OCI-LY1 (cell line): ENCODE data around the gene KCNK2.

ENCODE experiments used
- CTCF ChIP-seq: fragments of 200-600 bp; sonication (generic), shearing (Covaris generic); IDR thresholded peaks from 2 replicates; pipeline ENCODE4 v1.5.1; 2017; ENCODE audit warnings: mild to moderate bottlenecking, antibody characterized with exemption, low read length, moderate library complexity, mixed read lengths
- EZH2 ChIP-seq: fragments of 200-600 bp; sonication (generic), shearing (Covaris generic); IDR thresholded peaks from 2 replicates; pipeline ENCODE4 v1.8.0; 2017; ENCODE audit warnings: borderline replicate concordance, mixed run types, mild to moderate bottlenecking, antibody characterized with exemption, low read length, moderate library complexity, mixed read lengths

- no peak for TF ChIP-seq CTCF
- TF ChIP-seq EZH2 = no peak
Measured at GRCh38 chr1:215052256-215053015, 30.1 kb upstream of the KCNK2 start.
